Aorta (tissue), 4 donors: Measurements from ENCODE around the gene OXGR1. TPM values are rescaled to one million over a fixed set of nuclear protein-coding genes. Genes with fewer than 3 reads are reported as not detected.

Source experiments
- polyA plus RNA-seq, 2 donors: library from polyadenylated mRNA; stranded (reverse); fragments of 200-250 nt; gene quantifications; one replicate each; pipeline ENCODE4 v1.2.3, GENCODE V29; 2013
- total RNA-seq, 2 donors: library from RNA; stranded (reverse); fragmentation: NEBNext Ultra II Directional; extraction: Animal tissue kit (Norgen Biotek cat#: 25700); gene quantifications; one replicate each; pipeline ENCODE4 v1.2.1, GENCODE V29; 2021
- donor health status: healthy with polysubstance abuse.
- donor health status: Bipolar disorder and iron deficiency.
- donor health status: DM: no; HTN: no; CAD: no.
- donor health status: DM: yes; HTN: yes; CAD: no.

OXGR1 gene
- total and polyA plus RNA-seq, 4 donors, result 1.4 TPM; not detected in 3

Other genes starting within 250 kb of the OXGR1 start
- 10 to 100 TPM; 73.4 to 79.4 TPM for gene MBNL2, start 227.9 kb upstream of the OXGR1 start, total RNA-seq
- gene MBNL2, start 227.9 kb upstream of the OXGR1 start, polyA plus RNA-seq, result 10 to 100 TPM; 26.5 to 38.0 TPM